ENCODE data around the gene LPO. TPM values are rescaled to one million over a fixed set of nuclear protein-coding genes. Genes with fewer than 3 reads are reported as not detected.

Gene LPO
- total RNA-seq, 1 donor from 2014 or later: not detected

DNA sequence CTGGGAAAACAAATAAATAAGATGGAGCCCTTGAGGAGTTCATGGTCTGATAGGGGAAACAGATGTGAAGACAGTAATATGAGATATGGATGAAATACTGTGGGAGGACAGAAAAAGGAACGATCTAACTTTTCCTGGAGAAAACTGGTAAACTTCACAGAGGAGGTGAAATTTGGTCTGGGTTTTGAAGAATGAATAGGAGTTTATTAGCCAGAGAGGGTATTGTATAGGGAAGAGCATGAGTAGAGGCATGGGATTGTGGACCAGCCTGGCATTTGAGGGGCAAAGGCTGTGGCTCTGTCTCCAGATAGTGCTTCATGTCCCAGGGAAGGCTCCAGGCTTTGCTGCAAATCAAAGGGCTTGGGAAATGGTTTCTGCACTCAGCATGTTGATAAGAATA, 1.6 kb downstream of the LPO start:
- no peaks in the 10 kb centered on the region for H3K4me1 Mint-ChIP-seq (ENCODE audit: low read depth, unreplicated experiment)
- peaks cover 8% of the 10 kb centered on the region for H3K36me3 Mint-ChIP-seq (ENCODE audit: unreplicated experiment)
- TF ChIP-seq, protein P1, sequence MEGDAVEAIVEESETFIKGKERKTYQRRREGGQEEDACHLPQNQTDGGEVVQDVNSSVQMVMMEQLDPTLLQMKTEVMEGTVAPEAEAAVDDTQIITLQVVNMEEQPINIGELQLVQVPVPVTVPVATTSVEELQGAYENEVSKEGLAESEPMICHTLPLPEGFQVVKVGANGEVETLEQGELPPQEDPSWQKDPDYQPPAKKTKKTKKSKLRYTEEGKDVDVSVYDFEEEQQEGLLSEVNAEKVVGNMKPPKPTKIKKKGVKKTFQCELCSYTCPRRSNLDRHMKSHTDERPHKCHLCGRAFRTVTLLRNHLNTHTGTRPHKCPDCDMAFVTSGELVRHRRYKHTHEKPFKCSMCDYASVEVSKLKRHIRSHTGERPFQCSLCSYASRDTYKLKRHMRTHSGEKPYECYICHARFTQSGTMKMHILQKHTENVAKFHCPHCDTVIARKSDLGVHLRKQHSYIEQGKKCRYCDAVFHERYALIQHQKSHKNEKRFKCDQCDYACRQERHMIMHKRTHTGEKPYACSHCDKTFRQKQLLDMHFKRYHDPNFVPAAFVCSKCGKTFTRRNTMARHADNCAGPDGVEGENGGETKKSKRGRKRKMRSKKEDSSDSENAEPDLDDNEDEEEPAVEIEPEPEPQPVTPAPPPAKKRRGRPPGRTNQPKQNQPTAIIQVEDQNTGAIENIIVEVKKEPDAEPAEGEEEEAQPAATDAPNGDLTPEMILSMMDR (IDR thresholded peaks at IDR 0.05; ENCODE audit: partially characterized antibody, unreplicated experiment): no peak
- no peak overlapping the region for H3K4me3 Mint-ChIP-seq (ENCODE audit: unreplicated experiment)
- H3K27me3 Mint-ChIP-seq (ENCODE audit: unreplicated experiment): peaks cover 12% of the 10 kb centered on the region
- H3K9me3 Mint-ChIP-seq (ENCODE audit: unreplicated experiment): peaks cover 4% of the 10 kb centered on the region
- DNase-seq: no peak
- no peak overlapping the region for H3K27ac Mint-ChIP-seq (ENCODE audit: unreplicated experiment)

DNA sequence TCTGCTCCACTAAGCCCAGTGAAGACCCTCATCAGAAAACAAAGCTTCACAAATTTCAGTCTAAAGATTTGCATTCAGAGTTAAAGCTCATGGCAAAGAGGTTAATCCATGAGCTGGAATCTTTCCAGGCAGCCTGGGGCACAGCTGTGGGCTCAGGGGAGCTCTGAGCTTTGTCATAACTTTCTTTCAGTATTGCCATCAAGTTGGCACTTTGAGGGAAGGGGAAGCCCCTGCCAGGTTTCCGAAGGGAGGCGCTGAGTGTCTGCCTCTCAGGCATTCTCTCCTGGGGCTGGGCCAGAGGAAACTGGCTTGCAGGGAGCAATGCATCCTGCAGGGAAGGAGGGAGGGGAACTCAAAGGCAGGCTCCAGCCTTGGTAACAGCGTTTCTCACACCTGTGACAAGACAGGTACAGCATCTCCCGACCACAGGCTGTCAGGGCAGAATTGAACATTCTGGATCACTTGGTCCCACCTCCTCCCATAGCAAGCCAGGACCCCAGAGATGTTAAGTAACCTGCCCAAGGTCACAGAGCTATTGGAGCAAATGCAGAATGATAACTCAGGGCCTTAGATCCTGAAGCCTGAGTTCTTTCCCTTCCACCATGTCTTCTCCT, 3.9 kb downstream of the LPO start:
- H3K9me3 Mint-ChIP-seq (ENCODE audit: unreplicated experiment): peaks cover 4% of the 10 kb centered on the region
- no peaks in the 10 kb centered on the region for H3K4me1 Mint-ChIP-seq (ENCODE audit: low read depth, unreplicated experiment)
- TF ChIP-seq, protein P1 (IDR thresholded peaks at IDR 0.05; ENCODE audit: partially characterized antibody, unreplicated experiment): no peak
- peaks cover 13% of the 10 kb centered on the region for H3K27me3 Mint-ChIP-seq (ENCODE audit: unreplicated experiment)
- no peak overlapping the region for H3K4me3 Mint-ChIP-seq (ENCODE audit: unreplicated experiment)
- no peak overlapping the region for H3K27ac Mint-ChIP-seq (ENCODE audit: unreplicated experiment)
- no peak for DNase-seq
- peaks cover 8% of the 10 kb centered on the region for H3K36me3 Mint-ChIP-seq (ENCODE audit: unreplicated experiment)

DNA sequence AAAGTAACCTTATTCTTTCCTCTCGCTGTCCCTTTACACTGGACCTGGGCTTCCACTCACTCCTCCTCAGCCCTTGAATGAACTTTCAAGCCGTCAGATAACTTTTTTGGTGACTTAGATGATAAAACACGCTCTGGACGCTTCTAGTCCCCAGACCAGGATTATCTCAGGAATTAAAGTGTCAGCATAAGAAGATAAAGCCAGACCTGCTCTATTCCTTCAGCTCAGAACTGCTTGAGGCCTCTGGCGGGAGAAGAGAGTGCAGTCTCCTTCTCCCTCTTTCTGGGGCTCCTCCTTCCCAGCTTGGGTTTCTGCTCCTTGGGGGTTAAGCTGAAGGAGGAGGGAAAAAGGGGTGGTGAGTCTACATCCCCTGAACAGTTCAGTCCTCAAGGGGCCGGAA, 6.6 kb downstream of the LPO start:
- Mint-ChIP-seq H3K36me3 (ENCODE audit: unreplicated experiment) (peaks cover 8% of the 10 kb centered on the region), H3K27ac (ENCODE audit: unreplicated experiment) (no peak overlapping the region), H3K4me1 (ENCODE audit: low read depth, unreplicated experiment) (no peaks in the 10 kb centered on the region), H3K27me3 (ENCODE audit: unreplicated experiment) (peaks cover 15% of the 10 kb centered on the region), H3K4me3 (ENCODE audit: unreplicated experiment) (no peak overlapping the region), H3K9me3 (ENCODE audit: unreplicated experiment) (peaks cover 4% of the 10 kb centered on the region)
- DNase-seq: no peak
- TF ChIP-seq, protein P1 (IDR thresholded peaks at IDR 0.05; ENCODE audit: partially characterized antibody, unreplicated experiment): no peak

DNA sequence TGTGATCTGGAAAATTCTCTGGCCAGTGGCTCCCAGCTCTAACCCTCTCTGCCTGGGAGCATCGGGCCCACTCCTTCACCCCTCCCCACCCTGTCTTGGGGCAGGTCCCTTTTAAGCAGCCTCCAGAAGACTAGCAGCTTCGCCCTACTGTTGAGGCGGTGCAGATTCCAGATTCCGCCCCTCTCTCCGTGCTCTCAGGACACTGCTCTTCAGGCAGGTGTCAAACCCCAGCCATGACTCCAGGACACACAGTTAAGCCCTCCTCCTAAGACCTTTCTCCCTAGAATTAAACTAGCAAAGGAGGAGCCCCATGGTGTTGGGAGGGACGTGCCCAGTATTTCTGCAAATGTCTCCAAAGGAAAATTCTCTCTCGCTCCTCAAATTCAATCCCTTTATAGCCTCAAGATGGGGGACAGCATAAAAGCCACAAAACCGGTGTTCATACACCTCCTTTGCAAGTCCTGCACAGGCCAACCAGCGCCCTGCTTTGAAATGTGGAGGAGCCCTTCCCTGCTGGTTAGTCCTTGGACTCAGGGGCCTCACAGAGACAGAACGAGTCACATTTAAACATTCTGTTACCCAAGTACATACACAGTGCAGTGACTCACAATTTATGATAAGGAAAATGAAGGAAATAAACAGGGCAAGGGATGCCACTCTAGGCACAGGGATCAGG, 7.2 kb downstream of the LPO start:
- Mint-ChIP-seq H3K4me1 (ENCODE audit: low read depth, unreplicated experiment) (no peaks in the 10 kb centered on the region), H3K27me3 (ENCODE audit: unreplicated experiment) (peaks cover 15% of the 10 kb centered on the region), H3K36me3 (ENCODE audit: unreplicated experiment) (peaks cover 8% of the 10 kb centered on the region), H3K27ac (ENCODE audit: unreplicated experiment) (no peak overlapping the region), H3K9me3 (ENCODE audit: unreplicated experiment) (peaks cover 6% of the 10 kb centered on the region), H3K4me3 (ENCODE audit: unreplicated experiment) (no peak overlapping the region)
- DNase-seq: no peak
- TF ChIP-seq, protein P1 (IDR thresholded peaks at IDR 0.05; ENCODE audit: partially characterized antibody, unreplicated experiment): no peak

DNA sequence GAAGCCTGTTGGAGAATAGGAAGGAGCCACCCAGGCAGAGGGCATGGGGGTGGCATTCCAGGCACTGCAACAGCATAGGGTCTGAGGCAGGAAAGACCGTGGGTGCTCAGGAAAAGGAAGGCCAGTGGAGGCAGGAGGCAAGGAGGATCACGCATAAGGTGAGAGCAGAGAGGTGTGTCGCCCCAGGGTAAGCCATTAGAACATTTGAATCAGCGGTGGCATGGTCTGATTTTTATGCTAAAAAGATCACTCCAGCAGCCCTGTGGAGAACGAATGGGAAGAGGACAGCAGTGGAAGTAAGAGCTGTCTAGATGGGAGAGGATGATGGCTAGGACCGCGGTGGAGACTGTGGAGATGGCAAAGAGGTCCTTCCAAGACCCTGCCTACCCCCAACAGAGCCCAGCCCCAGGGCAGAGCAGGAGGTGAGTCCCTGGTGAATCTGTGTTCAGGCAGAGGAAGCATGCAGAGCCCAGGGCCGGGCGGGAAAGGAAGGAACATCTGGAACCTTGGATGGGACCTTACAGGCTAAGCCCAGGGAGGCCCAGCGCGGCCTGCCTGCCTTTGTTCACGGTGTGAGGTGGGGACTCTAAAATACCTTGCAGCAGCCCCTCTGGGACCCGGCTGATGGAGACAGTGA, 7.8 kb downstream of the LPO start:
- Mint-ChIP-seq H3K36me3 (ENCODE audit: unreplicated experiment) (peaks cover 8% of the 10 kb centered on the region), H3K9me3 (ENCODE audit: unreplicated experiment) (peaks cover 6% of the 10 kb centered on the region), H3K4me1 (ENCODE audit: low read depth, unreplicated experiment) (no peaks in the 10 kb centered on the region), H3K27ac (ENCODE audit: unreplicated experiment) (no peak overlapping the region), H3K27me3 (ENCODE audit: unreplicated experiment) (peaks cover 15% of the 10 kb centered on the region), H3K4me3 (ENCODE audit: unreplicated experiment) (no peak overlapping the region)
- DNase-seq: no peak
- TF ChIP-seq, protein P1 (IDR thresholded peaks at IDR 0.05; ENCODE audit: partially characterized antibody, unreplicated experiment): no peak
